Right lobe of liver (tissue), 6 donors: ENCODE measurements around the gene ALDH1A1. TPM values are rescaled to one million over a fixed set of nuclear protein-coding genes. Genes with fewer than 3 reads are reported as not detected.

Experiments used
- ATAC-seq, 4 donors: fragments of 200-7000 bp; cut with Tn5 transposase; one replicate each; pipeline ENCODE4 v1.9.1; 2020; ENCODE audit warnings: mild to moderate bottlenecking in 4 of 4, moderate library complexity in 4 of 4
- DNase-seq, 3 donors: peaks; one replicate each; pipeline ENCODE4 v3.0.0-alpha.2; 2020
- H3K27ac ChIP-seq, 3 donors: fragments of 200-600 bp; one replicate each; pipeline ENCODE4 v1.8.0; 2022
- H3K27me3 ChIP-seq, 2 donors: fragments of 200-600 bp; one replicate each; pipeline ENCODE4 v1.8.0; 2022
- H3K36me3 ChIP-seq, 4 donors: fragments of 200-600 bp; sonication (generic) in 1 of 4; one replicate each; pipeline versions ENCODE4 v1.5.1 to v1.8.0; 2017 to 2022; ENCODE audit warnings: control low read depth in 1 of 4
- H3K4me1 ChIP-seq, 4 donors: fragments of 200-600 bp; sonication (generic) in 1 of 4; one replicate each; pipeline versions ENCODE4 v1.5.1 to v1.8.0; 2017 to 2022; ENCODE audit warnings: control low read depth in 1 of 4
- H3K4me3 ChIP-seq, 3 donors: fragments of 200-600 bp; one replicate each; pipeline ENCODE4 v1.8.0; 2022
- H3K9me3 ChIP-seq, 4 donors: fragments of 200-600 bp; sonication (generic) in 1 of 4; one replicate each; pipeline versions ENCODE4 v1.5.1 to v1.8.0; 2017 to 2022; ENCODE audit warnings: control low read depth in 1 of 4
- CTCF ChIP-seq, 4 donors: fragments of 200-600 bp in 3 of 4; fragments of 450-650 bp in 1 of 4; IDR thresholded peaks; one replicate each; pipeline versions ENCODE4 v1.5.1 to v1.8.0; 2016 to 2022; ENCODE audit warnings: antibody characterized with exemption in 4 of 4, mild to moderate bottlenecking in 2 of 4
- POLR2A ChIP-seq: fragments of 450-650 bp; IDR thresholded peaks from one replicate; pipeline ENCODE4 v1.6.1; 2017; ENCODE audit warnings: antibody characterized with exemption, mild to moderate bottlenecking
- WGBS: methylation state at CpG from one replicate; pipeline ENCODE4 v1.1.6; 2018; ENCODE audit warnings: low coverage, low lambda C conversion rate; ENCODE audit not compliant: insufficient coverage; ENCODE audit errors: missing lambda C conversion rate; 5-methylcytosine and 5-hydroxymethylcytosine counted together
- intact Hi-C, 2 donors: fragments of 100-400 bp; cut with DNase I; formaldehyde crosslinking; loops; one replicate each; pipeline versions ENCODE4 v1.11.2 to v1.14.1; 2022
- total RNA-seq, 6 experiments: library from RNA; depleted of rRNA in 2 of 6; stranded (reverse); fragments of >200 nt in 2 of 6; fragmentation: NEBNext Ultra II Directional in 3 of 6; extraction: Animal tissue kit (Norgen Biotek cat#: 25700) in 3 of 6; gene quantifications; one replicate each; pipeline versions ENCODE4 v1.1.0 to v1.2.4, GENCODE V29; 2016 to 2023
- donor health status: DM: no; HTN: yes; CAD: no.
- donor health status: DM: no; HTN: no; CAD: no.
- donor health status: DM: no; HTN: no; CAD: no.
- donor health status: DM: no; HTN: yes; CAD: no.
- donor health status: DM: no; HTN: yes; CAD: no.

The ALDH1A1 gene
- total RNA-seq, 6 experiments from 2014 or later = 309 to 1,702 (median 521) TPM

- WGBS = 87% methylated on average over 1 of the region's 1 CpG
- ATAC-seq = no peak
- no peak for DNase-seq
- Histone ChIP-seq H3K36me3 (peaks cover 0 to 98% (median 25%) of the 10 kb centered on the region in 4 donors), H3K4me3 (no peak overlapping the region), H3K27ac (no peak overlapping the region), H3K9me3 (no peaks in the 10 kb centered on the region), H3K4me1 (peaks cover 0 to 32% (median 10%) of the 10 kb centered on the region in 4 donors), H3K27me3 (no peaks in the 10 kb centered on the region)
- TF ChIP-seq CTCF (IDR thresholded peaks at IDR 0.05) (no peak), POLR2A (no peak)
- intact Hi-C loops = loop anchor here in 1 of 2 donors (10.0 kb wide), 1 partner anchor 48 kb away; no protein-coding TSS in a partner anchor
These were observed 29.8 kb downstream of the ALDH1A1 start for GRCh38 chr9:72923077-72923476.

- H3K4me1 ChIP-seq = peaks cover 0 to 30% (median 10%) of the 10 kb centered on the region in 4 donors
- intact Hi-C loops = loop anchor here in 1 of 2 donors (10.0 kb wide), 1 partner anchor 47 kb away; no protein-coding TSS in a partner anchor
- 90% methylated on average over 5 of the region's 5 CpGs for whole genome bisulfite sequencing
- H3K27me3 ChIP-seq = no peaks in the 10 kb centered on the region
- no peak for DNase-seq
- TF ChIP-seq POLR2A = no peak
- no peak for TF ChIP-seq CTCF (IDR thresholded peaks at IDR 0.05)
- no peak overlapping the region for H3K27ac ChIP-seq
- no peak for ATAC-seq
- peaks cover 0 to 98% (median 31%) of the 10 kb centered on the region in 4 donors for H3K36me3 ChIP-seq
- no peak overlapping the region for H3K4me3 ChIP-seq
- H3K9me3 ChIP-seq = no peaks in the 10 kb centered on the region
These were observed 30.8 kb downstream of the ALDH1A1 start for GRCh38 chr9:72921888-72922654.

GRCh38 chr9:72919246-72919945, 33.5 kb downstream of the ALDH1A1 start:
- peak overlapping the region in 1 of 3 donors; percentile 19 for H3K27ac ChIP-seq
- H3K9me3 ChIP-seq = no peaks in the 10 kb centered on the region
- peaks cover 0 to 3% (median 0%) of the 10 kb centered on the region in 4 donors for H3K4me1 ChIP-seq
- ATAC-seq = no peak
- no peak for TF ChIP-seq POLR2A
- no peak for TF ChIP-seq CTCF (IDR thresholded peaks at IDR 0.05)
- intact Hi-C loops = no loop called here
- DNase-seq = no peak
- WGBS = 82% methylated on average over 4 of the region's 4 CpGs
- H3K4me3 ChIP-seq = no peak overlapping the region
- H3K36me3 ChIP-seq = peaks cover 0 to 98% (median 39%) of the 10 kb centered on the region in 4 donors
- no peaks in the 10 kb centered on the region for H3K27me3 ChIP-seq

- Histone ChIP-seq H3K27me3 (no peaks in the 10 kb centered on the region), H3K4me3 (no peak overlapping the region), H3K36me3 (peaks cover 0 to 98% (median 34%) of the 10 kb centered on the region in 4 donors), H3K9me3 (no peaks in the 10 kb centered on the region), H3K4me1 (peaks cover 0 to 4% (median under 1%) of the 10 kb centered on the region in 4 donors), H3K27ac (no peak overlapping the region)
- intact Hi-C loops = no loop called here
- TF ChIP-seq CTCF (IDR thresholded peaks at IDR 0.05) = no peak
- TF ChIP-seq POLR2A = no peak
- DNase-seq = no peak
- WGBS = 40% methylated on average over 1 of the region's 1 CpG
- peak in 1 of 4 donors; percentile 9 for ATAC-seq
These were observed 34.9 kb downstream of the ALDH1A1 start for GRCh38 chr9:72917892-72918509.
